Coronary artery (tissue), 2 donors: ENCODE data around the gene POLR3GL.
"Not testable (repeated sequence)": the region's sequence is repeated elsewhere in the genome, so short reads cannot be mapped to it uniquely, and the experiment has no call there.

ENCODE experiments used
- DNase-seq: peaks from one replicate; pipeline ENCODE4 v3.0.0-alpha.2; 2017; ENCODE audit warnings: low spot score
- H3K27ac ChIP-seq, 2 donors: fragments of 200-600 bp; sonication (generic); one replicate each; pipeline ENCODE4 v1.5.1; 2016 to 2019
- H3K4me3 ChIP-seq: fragments of 200-600 bp; sonication (generic); 2 replicates; pipeline ENCODE4 v1.5.1; 2016; ENCODE audit warnings: mild to moderate bottlenecking, moderate library complexity
- CTCF ChIP-seq: fragments of 200-600 bp; sonication (generic); IDR thresholded peaks from one replicate; pipeline ENCODE4 v1.5.1; 2019; ENCODE audit warnings: antibody characterized with exemption

POLR3GL gene

GRCh38 chr1:146021622-146022402, 57.3 kb downstream of the POLR3GL start, which contains the start of gene HJV:
Gene HJV, minus strand, starts transcription at chr1:146021735. Its CDS starts 1,504 bp downstream, at chr1:146020231.
- Histone ChIP-seq H3K27ac (no peak within 1 kb of the TSS), H3K4me3 (no peak within 1 kb of the TSS)
- no peak for DNase-seq
- TF ChIP-seq CTCF = no peak

- Histone ChIP-seq H3K4me3 (no peak overlapping the region), H3K27ac (no peak overlapping the region)
- no peak for TF ChIP-seq CTCF
- no peak for DNase-seq
Observed at GRCh38 chr1:146022403-146023127, 58.1 kb downstream of the POLR3GL start.

GRCh38 chr1:146025787-146026495, 61.5 kb downstream of the POLR3GL start:
- not testable (repeated sequence) for DNase-seq, H3K27ac ChIP-seq, H3K4me3 ChIP-seq

GRCh38 chr1:146026650-146027049, 62.2 kb downstream of the POLR3GL start:
- not testable (repeated sequence) for H3K4me3 ChIP-seq, DNase-seq, H3K27ac ChIP-seq
